Naive thymus-derived CD4-positive, alpha-beta T cell (primary cell): ENCODE measurements around the gene SAPCD1. TPM values are rescaled to one million over a fixed set of nuclear protein-coding genes. Genes with fewer than 3 reads are reported as not detected.

ENCODE experiments used
- ATAC-seq: fragments of 150-1000 bp; cut with Tn5 transposase; 2 replicates; pipeline ENCODE4 v1.10.0; 2021; ENCODE audit warnings: mild to moderate bottlenecking, moderate library complexity
- CTCF ChIA-PET: fragments of 350-600 bp; sonication (Branson Sonifier 250); formaldehyde crosslinking; loops from one replicate; lab custom pipeline; 2021; ENCODE audit warnings: antibody characterized with exemption; lab: Charles Lee
- POLR2A ChIA-PET: fragments of 350-600 bp; sonication (Branson Sonifier 250); formaldehyde crosslinking; loops from one replicate; lab custom pipeline; 2021; ENCODE audit warnings: antibody characterized with exemption, inconsistent platforms; lab: Charles Lee
- DNase-seq, 9 donors: peaks; one replicate each; pipeline versions ENCODE4 v3.0.0 to v3.0.0-alpha.2; 2020 to 2022; ENCODE audit warnings: mixed read lengths in 1 of 9
- H3K27ac ChIP-seq: one replicate; pipeline ENCODE4 v1.7.0; 2013; ENCODE audit warnings: mild to moderate bottlenecking, low read depth, low read length, moderate library complexity
- H3K27me3 ChIP-seq, 2 donors: one replicate each; pipeline ENCODE4 v1.7.0; 2013; ENCODE audit warnings: low read length in 2 of 2, mild to moderate bottlenecking in 2 of 2, moderate library complexity in 2 of 2; ENCODE audit not compliant: control insufficient read depth in 2 of 2, insufficient read depth in 2 of 2
- H3K36me3 ChIP-seq, 3 experiments: 1 replicate in 2 of 3; 2 replicates in 1 of 3; pipeline ENCODE4 v1.7.0; 2013; ENCODE audit warnings: low read length in 3 of 3, mild to moderate bottlenecking in 3 of 3, moderate library complexity in 1 of 3; ENCODE audit not compliant: insufficient read depth in 3 of 3, control insufficient read depth in 2 of 3
- H3K4me1 ChIP-seq, 2 donors: one replicate each; pipeline ENCODE4 v1.7.0; 2013; ENCODE audit warnings: low read length in 2 of 2, mild to moderate bottlenecking in 2 of 2, moderate library complexity in 1 of 2; ENCODE audit not compliant: control insufficient read depth in 2 of 2, insufficient read depth in 2 of 2
- H3K4me3 ChIP-seq: 2 replicates; pipeline ENCODE4 v1.7.0; 2013; ENCODE audit warnings: mild to moderate bottlenecking, low read length
- H3K9me3 ChIP-seq, 3 experiments: 1 replicate in 2 of 3; 2 replicates in 1 of 3; pipeline ENCODE4 v1.7.0; 2013; ENCODE audit warnings: low read length in 3 of 3; ENCODE audit not compliant: control insufficient read depth in 2 of 3
- H3K27ac Mint-ChIP-seq, 9 donors: one replicate each; pipeline ENCODE4 v1.8.0; 2020 to 2022; ENCODE audit warnings: mixed read lengths in 9 of 9, mild to moderate bottlenecking in 8 of 9, moderate library complexity in 5 of 9, inconsistent platforms in 2 of 9
- H3K27me3 Mint-ChIP-seq, 5 donors: one replicate each; pipeline ENCODE4 v1.8.0; 2021 to 2022; ENCODE audit warnings: mixed read lengths in 5 of 5, mild to moderate bottlenecking in 1 of 5
- H3K36me3 Mint-ChIP-seq, 5 donors: one replicate each; pipeline ENCODE4 v1.8.0; 2020 to 2022; ENCODE audit warnings: mixed read lengths in 5 of 5, mild to moderate bottlenecking in 3 of 5, inconsistent platforms in 1 of 5
- H3K4me1 Mint-ChIP-seq, 7 donors: one replicate each; pipeline ENCODE4 v1.8.0; 2020 to 2022; ENCODE audit warnings: mixed read lengths in 7 of 7, mild to moderate bottlenecking in 3 of 7, inconsistent platforms in 1 of 7
- H3K4me3 Mint-ChIP-seq, 10 donors: one replicate each; pipeline ENCODE4 v1.8.0; 2020 to 2022; ENCODE audit warnings: mild to moderate bottlenecking in 10 of 10, mixed read lengths in 10 of 10, moderate library complexity in 6 of 10, inconsistent platforms in 2 of 10
- H3K9me3 Mint-ChIP-seq, 11 donors: one replicate each; pipeline ENCODE4 v1.8.0; 2020 to 2022; ENCODE audit warnings: mixed read lengths in 11 of 11, mild to moderate bottlenecking in 4 of 11, inconsistent platforms in 1 of 11, moderate library complexity in 1 of 11
- intact Hi-C, 2 donors: fragments of 100-400 bp; cut with micrococcal nuclease; formaldehyde crosslinking; loops; one replicate each; pipeline ENCODE4 v1.15.1; 2023
- polyA plus RNA-seq, 2 donors: library from polyadenylated mRNA; unstranded; fragments of 300-500 nt; fragmentation: Illumina TruSeq; gene quantifications; one replicate each; pipeline ENCODE4 v1.2.3, GENCODE V29; 2021
- total RNA-seq, 6 experiments: library from RNA in 5 of 6; stranded (reverse) in 5 of 6; gene quantifications; 1 replicate in 5 of 6; 2 replicates in 1 of 6; pipeline ENCODE4 v1.2.3 and lab custom pipeline; 2021 to 2026

SAPCD1 gene
- total and polyA plus RNA-seq, 7 experiments from 2014 or later: 2.3 to 11.1 (median 3.3) TPM; not detected in 2

GRCh38 chr6:31765559-31765909 lies 3.1 kb downstream of the SAPCD1 start:
- no peaks in the 10 kb centered on the region for H3K9me3 ChIP-seq
- no peak for ATAC-seq
- H3K4me3 ChIP-seq: no peak overlapping the region
- Mint-ChIP-seq H3K36me3 (peaks cover 0 to 20% (median 7%) of the 10 kb centered on the region in 5 donors), H3K4me3 (no peak overlapping the region), H3K27ac (no peak overlapping the region), H3K9me3 (peaks cover 0 to 2% (median 0%) of the 10 kb centered on the region in 11 donors), H3K4me1 (peaks cover 4 to 29% (median 12%) of the 10 kb centered on the region in 7 donors), H3K27me3 (no peaks in the 10 kb centered on the region)
- H3K27me3 ChIP-seq: no peaks in the 10 kb centered on the region
- DNase-seq: no peak
- CTCF ChIA-PET: no interaction called here
- POLR2A ChIA-PET: no interaction called here
- no peaks in the 10 kb centered on the region for H3K36me3 ChIP-seq
- intact Hi-C loops: no loop called here
- H3K4me1 ChIP-seq: peaks cover 0 to 4% of the 10 kb centered on the region in 2 donors
- H3K27ac ChIP-seq: no peak overlapping the region

GRCh38 chr6:31765910-31766794 lies 3.7 kb downstream of the SAPCD1 start:
- H3K4me3 ChIP-seq: no peak overlapping the region
- ChIA-PET POLR2A (no interaction called here), CTCF (interaction anchor here (0.6 kb wide), 1 partner anchor 108 kb away, joined by 3 read pairs; no protein-coding TSS in a partner anchor)
- peaks cover 3 to 9% of the 10 kb centered on the region in 2 donors for H3K4me1 ChIP-seq
- Mint-ChIP-seq H3K9me3 (peaks cover 0 to 3% (median 0%) of the 10 kb centered on the region in 11 donors), H3K4me3 (no peak overlapping the region), H3K27me3 (no peaks in the 10 kb centered on the region), H3K27ac (no peak overlapping the region), H3K36me3 (peaks cover 0 to 19% (median 5%) of the 10 kb centered on the region in 5 donors), H3K4me1 (peaks cover 4 to 35% (median 16%) of the 10 kb centered on the region in 7 donors)
- H3K36me3 ChIP-seq: no peaks in the 10 kb centered on the region
- H3K27me3 ChIP-seq: no peaks in the 10 kb centered on the region
- no peak overlapping the region for H3K27ac ChIP-seq
- intact Hi-C loops: no loop called here
- DNase-seq (no peak), ATAC-seq (no peak)
- no peaks in the 10 kb centered on the region for H3K9me3 ChIP-seq

DNA sequence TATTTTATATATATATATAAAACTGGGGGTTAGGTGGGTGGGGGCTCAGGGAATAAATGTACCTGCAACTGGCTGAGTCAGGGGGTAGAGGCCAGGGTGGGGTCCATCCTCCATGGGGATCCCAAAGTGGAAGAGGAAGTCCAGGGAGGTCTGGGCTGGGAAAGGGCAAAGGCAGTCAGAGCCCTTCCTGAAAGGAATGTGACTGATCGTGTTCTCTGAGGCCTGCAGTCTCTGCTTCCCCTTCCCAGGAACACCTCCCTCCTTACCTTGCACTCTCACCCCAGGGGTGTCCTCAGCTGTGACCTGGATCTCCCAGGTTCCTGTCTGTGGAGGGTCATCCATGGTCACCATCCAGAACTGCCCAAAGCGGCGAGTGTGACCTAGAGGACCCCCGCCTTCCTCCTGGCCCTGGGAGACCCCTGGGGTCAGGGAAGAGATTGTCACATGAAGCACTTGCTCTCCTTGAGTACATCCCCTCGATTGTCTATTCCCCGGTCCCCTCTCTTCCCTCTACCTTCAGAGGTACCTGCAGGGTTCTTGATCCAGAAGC lies 4.7 kb downstream of the SAPCD1 start:
- POLR2A ChIA-PET: no interaction called here
- no peaks in the 10 kb centered on the region for H3K9me3 ChIP-seq
- ATAC-seq: no peak
- H3K27me3 ChIP-seq: no peaks in the 10 kb centered on the region
- no peaks in the 10 kb centered on the region for H3K36me3 ChIP-seq
- H3K4me1 ChIP-seq: peaks cover 11 to 18% of the 10 kb centered on the region in 2 donors
- CTCF ChIA-PET: interaction anchor here (0.6 kb wide), 2 partner anchors 109 to 236 kb away, joined by 3 read pairs; no protein-coding TSS in a partner anchor
- intact Hi-C loops: no loop called here
- Mint-ChIP-seq H3K9me3 (peaks cover 0 to 5% (median 0%) of the 10 kb centered on the region in 11 donors), H3K4me3 (no peak overlapping the region), H3K27ac (peak overlapping the region in 1 of 9 donors; percentile 53), H3K36me3 (peaks cover 0 to 20% (median 3%) of the 10 kb centered on the region in 5 donors), H3K27me3 (no peaks in the 10 kb centered on the region), H3K4me1 (peaks cover 4 to 42% (median 25%) of the 10 kb centered on the region in 7 donors)
- DNase-seq: no peak
- H3K4me3 ChIP-seq: no peak overlapping the region
- H3K27ac ChIP-seq: no peak overlapping the region

GRCh38 chr6:31768363-31769257 lies 6.2 kb downstream of the SAPCD1 start:
- Histone ChIP-seq H3K36me3 (no peaks in the 10 kb centered on the region), H3K27ac (no peak overlapping the region), H3K9me3 (no peaks in the 10 kb centered on the region), H3K4me3 (no peak overlapping the region), H3K4me1 (peaks cover 23 to 27% of the 10 kb centered on the region in 2 donors), H3K27me3 (no peaks in the 10 kb centered on the region)
- no peaks in the 10 kb centered on the region for H3K27me3 Mint-ChIP-seq
- intact Hi-C loops: loop anchor here (1.0 to 2.0 kb wide), 4 partner anchors 30 to 88 kb away; partner anchors contain the start of genes DDAH2 (in 1 of the 2) and LY6G5C (in 1 of the 2)
- CTCF ChIA-PET: interaction anchor here (0.7 to 2.2 kb wide), 6 partner anchors 10 to 84 kb away, joined by 3 to 8 read pairs (median 6); partner anchors contain the start of genes CLIC1 and LSM2
- H3K27ac Mint-ChIP-seq: peak overlapping the region in 1 of 9 donors; percentile 62
- DNase-seq (no peak), ATAC-seq (peak; percentile 40)
- POLR2A ChIA-PET: interaction anchor here (0.9 to 1.9 kb wide), 2 partner anchors 23 to 27 kb away, joined by 3 to 6 read pairs; partner anchors contain the start of gene VARS1
- H3K9me3 Mint-ChIP-seq: peaks cover 0 to 5% (median 0%) of the 10 kb centered on the region in 11 donors
- peaks cover 0 to 20% (median 0%) of the 10 kb centered on the region in 5 donors for H3K36me3 Mint-ChIP-seq
- peaks cover 4 to 46% (median 31%) of the 10 kb centered on the region in 7 donors for H3K4me1 Mint-ChIP-seq
- H3K4me3 Mint-ChIP-seq: no peak overlapping the region

- Mint-ChIP-seq H3K36me3 (peaks cover 0 to 16% (median 0%) of the 10 kb centered on the region in 5 donors), H3K9me3 (peaks cover 0 to 5% (median 0%) of the 10 kb centered on the region in 11 donors), H3K27ac (peak overlapping the region in 4 of 9 donors; percentile 6 to 68 (median 38)), H3K4me1 (peaks cover 4 to 38% (median 34%) of the 10 kb centered on the region in 7 donors), H3K4me3 (peak overlapping the region in 3 of 10 donors; percentile 2 to 45 (median 7)), H3K27me3 (no peaks in the 10 kb centered on the region)
- no peaks in the 10 kb centered on the region for H3K27me3 ChIP-seq
- ATAC-seq (peak; percentile 89), DNase-seq (peak; percentile 56 to 85 (median 71))
- no peak overlapping the region for H3K4me3 ChIP-seq
- ChIA-PET CTCF (interaction anchor here (0.6 to 2.2 kb wide), 11 partner anchors 9 to 58 kb away, joined by 3 to 16 read pairs (median 5); partner anchors contain the start of genes CLIC1, DDAH2, HSPA1B and LSM2), POLR2A (interaction anchor here (0.9 to 1.9 kb wide), 3 partner anchors 22 to 190 kb away, joined by 3 to 6 read pairs (median 3); partner anchors contain the start of genes SKIC2 and VARS1)
- H3K27ac ChIP-seq: no peak overlapping the region
- peaks cover 23 to 27% of the 10 kb centered on the region in 2 donors for H3K4me1 ChIP-seq
- H3K9me3 ChIP-seq: no peaks in the 10 kb centered on the region
- intact Hi-C loops: loop anchor here (1.0 to 2.0 kb wide), 5 partner anchors 28 to 89 kb away; partner anchors contain the start of genes DDAH2 (in 1 of the 2) and LY6G5C (in 1 of the 2)
- H3K36me3 ChIP-seq: no peaks in the 10 kb centered on the region
Observed at GRCh38 chr6:31769684-31770371, 7.4 kb downstream of the SAPCD1 start.
